GM21526 (cell line): ENCODE results near the gene OPA3.
A peak's percentile ranks its signal among the peaks of the same experiment; 100 is the strongest.

Experiments
- ATAC-seq: cut with Tn5 transposase; IDR thresholded peaks from one replicate; pipeline ENCODE4 v1.9.1; 2021; ENCODE audit warnings: moderate library complexity; ENCODE audit not compliant: unreplicated experiment, low FRiP score

OPA3 gene

DNA sequence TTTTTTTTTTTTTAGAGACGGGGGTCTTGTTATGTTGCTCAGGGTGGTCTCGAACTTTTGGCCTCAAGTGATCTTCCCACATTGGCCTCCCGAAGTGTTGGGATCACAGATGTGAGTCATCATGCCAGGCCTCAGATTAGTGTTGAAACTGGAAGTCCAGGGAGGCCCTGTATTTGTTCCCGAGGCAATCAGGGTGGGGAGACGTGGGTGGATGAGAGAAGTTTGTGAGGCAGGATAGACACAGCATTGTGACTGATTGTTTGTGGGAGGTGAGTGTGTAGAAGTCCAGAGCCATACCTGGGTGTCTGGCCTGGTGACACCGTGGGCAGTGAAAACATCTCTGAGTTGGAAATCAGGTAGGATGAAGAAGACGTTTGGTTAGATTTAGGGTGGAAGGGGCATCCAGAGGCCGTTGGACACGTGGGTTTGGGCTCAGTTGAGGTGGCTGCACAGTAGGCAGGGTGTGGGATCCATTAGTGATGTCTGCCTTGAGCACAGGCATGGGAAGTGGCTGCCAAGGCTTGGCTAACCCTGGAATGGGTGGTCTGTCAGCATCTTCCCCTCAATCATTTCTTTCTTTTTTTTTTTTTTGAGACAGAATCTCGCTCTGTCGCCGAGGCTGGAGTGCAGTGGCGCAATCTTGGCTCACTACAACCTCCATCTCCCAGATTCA lies 100.2 kb downstream of the OPA3 start:
- no peak for ATAC-seq

DNA sequence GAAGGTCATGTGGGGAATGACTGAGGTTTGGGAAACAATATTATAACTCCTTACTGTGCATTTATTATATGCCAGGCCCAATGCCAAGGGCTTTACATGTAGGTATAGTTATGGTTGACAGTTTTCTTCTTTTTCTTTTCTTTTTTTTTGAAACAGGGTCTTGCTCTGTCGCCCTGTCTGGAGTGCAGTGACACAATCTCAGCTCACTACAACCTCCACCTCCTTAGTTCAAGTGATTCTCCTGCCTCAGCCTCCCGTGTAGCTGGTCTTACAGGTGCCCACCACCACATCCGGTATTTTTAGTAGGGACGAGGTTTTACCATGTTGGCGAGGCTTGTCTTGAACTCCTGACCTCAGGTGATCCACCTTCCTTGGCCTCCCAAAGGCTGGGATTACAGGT lies 101.6 kb downstream of the OPA3 start:
- ATAC-seq: no peak

DNA sequence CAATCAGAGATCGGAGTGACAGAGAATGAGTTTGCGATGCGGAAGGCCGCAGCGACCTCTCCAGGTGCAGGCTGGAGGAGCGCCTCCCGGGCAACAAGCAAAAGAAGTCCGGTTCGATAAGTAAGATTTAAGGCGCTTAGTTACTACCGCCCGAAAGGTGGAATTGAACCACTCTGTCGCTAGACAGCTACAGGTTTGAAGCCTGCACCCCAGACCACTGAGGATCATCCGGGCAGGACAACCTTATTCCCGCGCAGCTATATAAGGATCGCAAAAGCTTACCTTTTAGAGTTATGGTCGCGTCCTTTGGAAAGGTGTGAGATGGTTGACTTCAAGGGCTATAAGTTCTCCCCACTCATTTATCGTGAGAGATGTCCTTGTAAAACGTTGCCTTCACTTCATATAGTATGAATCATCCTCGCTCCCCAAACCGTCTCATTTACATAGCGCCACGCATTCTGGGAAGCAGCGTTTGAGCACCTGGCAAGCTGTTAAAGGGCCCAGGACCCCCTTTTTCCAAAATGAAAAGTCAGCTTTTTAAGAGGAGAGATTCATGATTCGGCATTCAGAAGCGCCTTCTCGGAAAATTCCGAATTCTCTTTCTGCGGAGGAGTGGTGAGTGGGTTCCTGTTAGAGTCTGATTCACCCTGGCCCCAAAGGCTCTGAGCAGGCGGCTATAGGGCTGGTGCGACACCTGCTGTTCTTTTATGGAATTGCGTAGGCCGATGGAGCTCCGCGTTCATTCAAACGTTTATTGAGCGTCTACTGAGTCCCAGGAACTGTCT lies 106.0 kb downstream of the OPA3 start:
- peak; percentile 51 for ATAC-seq

DNA sequence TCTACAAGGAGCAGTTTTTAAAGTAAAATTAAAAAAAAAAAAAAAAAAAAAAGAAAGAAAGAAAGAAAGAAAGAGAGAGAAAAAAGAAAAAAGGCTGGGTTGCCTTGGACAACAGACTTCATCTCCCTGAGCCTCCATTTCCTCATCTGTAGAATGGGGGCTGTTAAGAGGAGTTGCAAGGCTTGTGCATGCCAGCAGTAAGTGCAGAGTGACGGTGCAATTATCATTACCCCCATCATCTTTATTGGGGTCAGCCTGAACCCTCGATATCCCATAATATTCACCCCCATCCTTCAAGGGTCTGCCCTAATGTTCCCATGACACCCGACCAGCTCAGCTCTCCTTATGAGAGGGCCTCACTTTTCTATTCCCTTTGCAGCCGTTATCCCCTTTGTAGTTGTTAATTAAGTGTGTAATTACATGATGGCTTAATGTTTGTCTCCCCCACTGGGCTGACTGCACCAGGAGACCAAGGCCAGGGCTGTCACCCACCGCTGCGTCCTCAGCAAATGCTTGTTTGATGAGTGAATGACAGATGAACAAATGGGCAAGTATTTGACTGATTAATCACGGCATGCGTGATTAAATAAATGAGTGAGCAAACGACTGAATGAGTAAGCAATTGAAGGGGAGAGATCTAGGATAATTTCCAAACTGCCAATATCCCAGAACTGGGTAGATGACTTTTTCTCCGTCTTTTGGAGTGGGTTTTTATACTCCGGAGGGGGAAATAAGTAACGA lies 106.7 kb downstream of the OPA3 start:
- no peak for ATAC-seq
